NT2/D1 (cell line): ENCODE measurements around the gene PIK3C2G.

ENCODE experiments used
- YY1 ChIP-seq: IDR thresholded peaks from 2 replicates; pipeline ENCODE4 v1.6.1; 2011; ENCODE audit not compliant: insufficient read length, insufficient read depth
- ZNF274 ChIP-seq: IDR thresholded peaks from 2 replicates; pipeline ENCODE4 v1.6.1; 2011; ENCODE audit warnings: mild to moderate bottlenecking, low read depth, low read length

GRCh38 chr12:18487509-18487908 lies 226.2 kb downstream of the PIK3C2G start:
- no peak for TF ChIP-seq YY1
- no peak for TF ChIP-seq ZNF274
